NCI-H2196 (cell line): ENCODE results near the gene NOC4L.
A peak's percentile ranks its signal among the peaks of the same experiment; 100 is the strongest.
"Not testable (repeated sequence)": the region's sequence is repeated elsewhere in the genome, so short reads cannot be mapped to it uniquely, and the experiment has no call there.

Experiments
- DNase-seq: peaks from one replicate; lab custom pipeline; 2025; ENCODE audit not compliant: unreplicated experiment; lab: John Stamatoyannopoulos, UW

NOC4L gene

DNA sequence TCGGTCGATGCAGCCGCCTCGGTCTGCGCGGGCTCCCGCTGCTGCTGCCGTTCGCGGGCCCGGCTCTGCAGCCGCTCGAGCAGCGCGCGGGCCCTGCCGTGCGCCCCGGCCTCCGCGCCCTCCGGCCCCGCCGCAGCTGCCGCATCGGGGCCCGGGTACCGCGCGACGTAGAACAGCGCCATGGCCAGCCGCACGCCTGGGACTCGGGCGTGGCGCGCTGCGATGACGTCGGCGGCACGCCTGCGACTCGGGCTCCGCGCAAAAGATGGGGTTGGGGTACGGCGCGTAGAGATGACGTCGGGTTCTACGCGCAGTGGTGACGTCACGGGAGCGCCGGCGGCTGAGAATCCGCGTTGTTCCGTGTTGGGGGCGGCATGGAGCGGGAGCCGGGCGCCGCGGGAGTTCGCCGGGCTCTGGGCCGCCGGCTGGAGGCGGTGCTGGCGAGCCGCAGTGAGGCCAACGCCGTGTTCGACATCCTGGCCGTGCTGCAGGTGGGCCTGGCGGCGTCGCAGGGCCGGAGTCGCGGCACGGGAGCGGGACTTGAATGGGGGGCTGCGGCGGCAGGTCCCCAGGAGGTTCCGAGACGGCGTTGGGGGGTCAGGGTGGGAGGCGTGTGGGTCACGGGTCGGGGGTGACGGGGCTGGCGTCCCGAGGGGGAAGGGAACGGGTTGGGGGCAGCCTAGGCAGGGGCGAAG is at the start of gene NOC4L, which contains the start of gene DDX51:
TSS of gene NOC4L (plus strand) at position 343 of the 695 bp plus-strand sequence. CDS start at position 375, 32 bp downstream.
TSS of gene DDX51 (minus strand) at position 205 of the 695 bp plus-strand sequence. CDS start at position 182, 23 bp downstream.
- DNase-seq, result peak; percentile 94

DNA sequence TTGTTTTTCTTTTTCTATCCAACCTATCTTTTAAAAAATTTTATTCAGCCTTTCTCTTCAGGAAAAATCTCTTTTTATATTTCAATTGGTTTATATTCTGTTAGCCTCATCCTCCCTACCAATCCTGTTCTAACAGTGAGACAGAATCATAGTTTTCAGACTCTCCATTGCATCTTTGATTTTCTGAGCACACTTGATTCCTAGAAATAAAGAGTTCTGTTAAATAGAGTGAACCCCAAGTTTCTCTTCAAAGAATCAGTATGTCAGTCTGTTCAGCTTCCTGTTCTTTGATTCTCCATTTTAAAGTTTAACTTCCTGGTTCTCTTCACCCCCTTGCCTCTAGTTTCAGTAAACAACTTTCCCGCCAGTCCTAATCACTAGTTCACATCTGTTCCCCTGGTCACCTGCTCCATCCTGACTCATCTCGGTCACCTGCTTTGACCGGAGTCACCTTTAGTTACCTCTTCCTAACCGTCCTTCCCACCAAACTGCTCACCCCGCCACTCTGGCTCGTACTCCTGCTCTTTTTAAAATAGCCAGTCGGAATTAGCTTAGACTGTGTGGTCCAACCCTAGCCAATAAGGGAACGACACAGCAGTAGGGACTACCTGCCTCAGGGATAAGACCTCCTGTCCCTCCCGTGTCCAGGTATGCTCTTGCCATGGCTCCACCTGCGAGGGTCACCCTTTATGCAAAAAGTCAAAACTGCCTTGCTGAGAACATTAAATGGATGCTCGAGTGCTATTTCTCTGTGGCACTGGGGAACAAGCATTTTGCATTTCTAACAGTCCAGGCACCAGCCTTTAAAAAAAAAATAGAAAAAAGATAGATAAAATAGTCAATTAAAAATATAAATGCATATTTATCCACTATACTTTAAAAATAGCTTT is 48.5 kb upstream of the NOC4L start:
- no peak for DNase-seq

DNA sequence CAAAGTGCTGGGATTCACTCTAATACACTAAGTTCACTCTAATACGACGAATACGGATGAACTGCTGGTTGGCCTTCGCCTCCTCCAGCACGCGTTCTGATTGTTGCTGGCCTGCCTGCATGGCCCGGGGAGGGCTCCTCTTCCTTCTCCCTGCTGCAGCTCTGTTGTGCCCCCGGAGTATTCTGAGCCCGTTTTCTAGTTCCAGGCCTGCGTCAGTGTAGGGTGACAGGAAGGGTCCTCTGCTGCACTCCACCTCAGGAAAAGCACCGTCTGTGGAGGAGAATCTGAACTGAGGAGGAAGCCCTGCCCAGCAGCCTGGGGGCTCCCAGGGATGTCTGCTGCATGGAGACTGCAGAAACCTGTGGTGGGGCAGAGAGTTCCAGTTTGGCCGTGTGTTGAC is 44.5 kb upstream of the NOC4L start:
- no peak for DNase-seq

DNA sequence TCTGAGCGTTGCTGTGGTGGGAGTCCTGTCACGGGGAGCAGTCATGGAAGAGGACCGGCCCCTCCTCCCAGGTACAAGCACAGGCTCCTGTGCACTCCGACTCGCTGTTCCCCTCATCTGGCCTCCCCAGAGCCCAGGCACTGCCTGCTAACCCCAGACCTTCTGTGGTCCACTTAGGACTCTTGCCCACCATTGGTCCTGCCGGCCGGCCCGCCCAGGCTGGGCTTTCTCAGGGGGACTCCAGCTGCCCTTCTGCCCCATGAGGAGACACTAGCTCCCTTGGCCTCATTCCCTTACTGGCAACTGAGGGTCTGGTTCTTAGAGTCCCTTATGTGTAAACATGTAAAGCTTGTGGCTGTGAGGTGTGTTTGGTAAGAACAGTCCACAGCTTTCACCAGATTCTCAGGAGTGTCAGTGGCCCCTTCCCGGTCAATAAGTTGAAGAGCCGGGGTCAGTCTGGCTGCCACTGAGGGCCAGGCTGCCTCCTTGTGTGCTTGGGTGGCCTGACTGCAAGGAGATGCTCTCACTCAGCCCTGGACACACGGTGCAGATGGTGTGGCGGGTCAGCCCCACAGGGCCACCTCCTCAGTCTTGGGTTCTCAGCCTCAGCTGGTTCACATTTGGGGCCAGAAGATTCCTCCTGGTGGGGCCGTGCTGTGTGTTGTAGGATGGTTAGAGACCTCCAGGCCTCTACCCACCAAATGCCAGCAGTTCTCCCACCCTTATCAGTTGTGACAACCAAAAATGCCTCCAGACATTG is 43.8 kb upstream of the NOC4L start:
- DNase-seq, result no peak

DNA sequence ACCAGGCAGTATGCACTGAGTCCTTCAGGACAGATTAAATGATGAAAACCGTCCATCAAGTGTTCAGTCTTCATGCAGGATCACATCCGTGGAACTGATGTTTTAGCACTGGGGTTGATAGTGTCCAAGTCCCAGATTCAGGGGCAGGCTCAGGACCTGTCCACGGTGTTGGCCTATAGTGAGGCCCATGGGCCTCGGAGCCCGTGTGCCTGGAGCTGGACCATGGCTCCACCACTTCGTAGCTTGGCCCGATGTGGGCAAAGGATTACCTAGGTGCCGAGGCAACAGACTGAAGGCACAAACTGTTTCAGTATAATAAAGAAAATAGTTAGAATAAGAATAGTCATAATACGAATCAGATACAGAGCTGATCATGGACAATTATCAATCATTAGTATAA is 42.0 kb upstream of the NOC4L start:
- DNase-seq, result no peak

DNA sequence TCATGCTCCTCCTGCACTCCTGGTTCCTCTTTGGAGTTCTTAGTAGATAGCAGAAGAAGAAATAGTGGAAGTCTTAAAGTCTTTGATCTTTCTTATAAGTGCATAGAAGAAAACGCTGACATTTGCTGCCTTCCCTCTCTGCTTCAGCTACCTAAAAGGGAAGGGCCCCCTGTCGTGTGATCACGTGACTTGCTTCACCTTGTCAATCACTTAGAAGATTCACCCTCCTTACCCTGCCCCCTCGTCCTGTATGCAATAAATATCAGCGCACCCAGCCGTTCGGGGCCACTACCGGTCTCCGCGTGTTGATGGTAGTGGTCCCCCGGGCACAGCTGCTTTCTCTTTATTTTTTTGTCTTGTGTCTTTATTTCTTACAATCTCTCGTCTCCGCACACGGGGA is 41.2 kb upstream of the NOC4L start:
- DNase-seq, result not testable (repeated sequence)

DNA sequence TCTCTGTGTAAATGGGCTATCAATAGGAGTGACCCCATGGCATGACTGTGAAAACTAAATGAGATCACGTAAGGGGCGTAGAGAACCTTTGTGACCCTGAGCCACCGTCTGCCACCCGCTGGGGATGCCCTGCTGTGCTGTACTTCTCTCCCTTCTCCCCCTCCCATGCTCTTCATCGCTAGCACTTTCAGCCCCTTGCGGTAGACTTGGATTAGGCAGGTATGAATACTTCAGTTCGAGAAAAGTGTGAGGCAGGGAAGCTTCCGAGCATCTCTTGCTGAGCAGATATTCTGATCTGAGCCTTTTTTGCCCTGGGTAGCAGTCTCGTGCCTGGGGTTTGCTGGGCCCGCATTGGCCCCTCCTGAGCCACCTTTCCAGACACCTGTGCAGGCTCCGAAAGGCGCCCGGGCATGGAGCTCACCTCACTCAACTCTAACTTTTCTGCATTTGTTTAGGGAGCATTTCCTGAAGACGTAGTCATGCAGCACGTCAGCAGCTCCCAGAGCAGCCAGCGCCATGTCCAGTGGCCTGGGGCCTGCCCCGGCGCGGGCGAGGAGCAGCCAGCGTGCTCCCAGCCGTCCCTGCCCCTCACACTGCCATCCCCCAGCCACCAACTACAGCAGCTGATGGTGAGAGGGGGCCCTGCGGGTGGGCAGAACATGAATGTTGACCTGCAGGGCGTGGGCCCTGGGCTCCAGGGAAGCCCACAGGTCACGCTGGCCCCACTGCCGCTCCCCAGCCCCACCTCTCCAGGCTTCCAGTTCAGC is 40.5 kb upstream of the NOC4L start:
- no peak for DNase-seq

DNA sequence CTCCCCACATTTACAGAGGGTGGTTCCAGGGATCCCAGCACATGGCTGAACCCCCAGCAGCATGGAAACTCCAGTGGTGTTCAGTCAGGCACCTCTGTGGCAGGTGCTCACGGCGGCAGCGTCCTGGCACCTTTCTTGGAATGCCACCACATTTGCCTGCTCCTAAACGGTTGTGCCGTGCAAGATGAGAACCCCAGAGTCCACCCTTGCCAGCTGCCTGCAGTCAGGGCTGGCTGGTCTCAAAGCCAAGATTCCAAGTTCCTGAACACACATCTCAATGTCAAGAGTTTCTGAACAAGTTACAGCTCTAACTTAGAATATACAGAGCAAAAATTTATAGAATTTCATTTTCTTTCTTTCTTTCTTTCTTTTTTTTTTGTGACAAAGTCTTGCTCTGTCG is 38.8 kb upstream of the NOC4L start:
- DNase-seq, result no peak

DNA sequence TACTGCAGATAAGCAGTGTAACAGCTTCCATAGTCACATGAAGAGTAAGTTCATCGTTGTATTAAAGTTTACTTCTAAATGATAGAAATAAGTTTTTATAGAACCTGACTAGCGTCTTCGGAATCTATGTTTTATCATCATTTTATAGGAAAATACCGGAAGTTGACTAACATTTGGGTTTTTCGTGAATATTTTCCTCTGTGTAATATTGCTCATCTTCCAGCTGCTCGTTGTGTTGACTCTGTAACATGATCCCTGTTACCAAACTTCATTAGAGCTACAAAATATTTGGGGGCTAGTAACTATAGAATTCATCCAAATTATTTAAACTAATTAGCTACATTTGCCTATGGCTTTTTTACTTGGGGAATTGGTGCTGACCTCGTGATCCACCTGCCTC is 37.3 kb upstream of the NOC4L start:
- no peak for DNase-seq

DNA sequence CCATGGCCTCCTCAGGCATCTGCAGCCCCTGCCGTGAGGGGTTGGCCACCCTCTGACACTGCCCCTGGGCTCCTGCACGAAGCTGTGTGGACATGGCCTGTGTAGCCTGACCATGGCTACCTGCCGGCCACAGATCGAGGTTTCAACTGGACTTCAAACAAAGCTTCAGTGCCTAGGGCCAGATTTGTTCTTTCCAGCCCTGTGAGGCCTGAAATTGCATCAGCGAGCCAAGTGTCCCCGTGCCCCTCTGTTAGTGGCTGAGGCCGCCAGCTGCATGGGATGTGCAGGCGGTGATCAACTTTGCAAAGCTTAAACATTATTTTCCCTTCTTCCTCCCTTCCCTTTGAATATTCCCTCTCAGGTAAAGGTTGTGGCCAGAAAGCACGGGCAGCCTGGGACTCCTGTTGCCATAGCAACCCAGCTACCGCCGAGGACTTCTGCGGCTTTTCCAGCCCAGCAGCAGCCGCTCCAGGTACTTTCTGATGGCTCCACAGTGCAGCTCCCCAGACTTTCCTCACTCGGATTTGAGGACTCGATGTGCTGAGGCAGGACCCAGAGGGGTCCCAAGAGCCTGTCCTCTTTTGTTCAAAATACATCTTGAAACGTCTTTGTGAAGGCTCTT is 35.9 kb upstream of the NOC4L start:
- DNase-seq, result peak; percentile 13

DNA sequence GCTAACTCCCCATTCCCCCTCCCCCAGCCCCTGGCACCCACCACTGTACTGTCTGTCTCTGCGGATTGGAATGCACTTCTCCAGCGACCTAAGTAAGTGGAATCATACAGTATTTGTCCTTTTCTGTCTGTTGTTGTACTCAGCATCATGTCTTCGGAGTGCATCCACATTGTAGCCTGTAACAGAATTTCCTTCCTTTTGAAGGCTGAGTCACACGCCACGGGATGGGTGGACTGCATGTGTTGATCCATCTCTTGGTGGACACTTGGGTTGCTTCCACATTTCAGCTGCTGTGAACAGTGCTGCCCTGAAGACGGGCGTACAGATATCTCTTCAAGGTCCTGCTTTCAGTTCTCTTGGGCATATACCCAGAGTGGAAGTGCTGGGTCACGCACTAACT is 34.5 kb upstream of the NOC4L start:
- DNase-seq, result no peak

DNA sequence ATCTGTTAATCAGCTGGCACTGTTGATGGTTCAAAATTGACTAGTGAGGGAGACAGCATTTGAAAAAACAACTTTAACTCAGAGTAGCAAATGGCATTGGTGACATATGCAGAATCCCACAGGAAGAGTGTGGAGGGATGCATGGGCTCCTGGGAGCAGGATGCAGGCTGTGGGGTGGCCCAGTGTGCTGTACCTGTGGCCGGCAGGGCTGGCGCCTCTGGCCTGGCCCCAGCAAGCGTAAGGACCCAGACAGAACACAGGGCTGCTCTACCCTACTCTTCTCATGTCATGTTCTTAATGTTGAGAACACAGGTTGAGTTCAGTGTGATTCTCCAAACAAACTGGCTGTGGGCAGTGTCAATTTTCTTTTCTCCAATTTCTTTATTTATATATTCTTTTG is 33.6 kb upstream of the NOC4L start:
- DNase-seq, result no peak

DNA sequence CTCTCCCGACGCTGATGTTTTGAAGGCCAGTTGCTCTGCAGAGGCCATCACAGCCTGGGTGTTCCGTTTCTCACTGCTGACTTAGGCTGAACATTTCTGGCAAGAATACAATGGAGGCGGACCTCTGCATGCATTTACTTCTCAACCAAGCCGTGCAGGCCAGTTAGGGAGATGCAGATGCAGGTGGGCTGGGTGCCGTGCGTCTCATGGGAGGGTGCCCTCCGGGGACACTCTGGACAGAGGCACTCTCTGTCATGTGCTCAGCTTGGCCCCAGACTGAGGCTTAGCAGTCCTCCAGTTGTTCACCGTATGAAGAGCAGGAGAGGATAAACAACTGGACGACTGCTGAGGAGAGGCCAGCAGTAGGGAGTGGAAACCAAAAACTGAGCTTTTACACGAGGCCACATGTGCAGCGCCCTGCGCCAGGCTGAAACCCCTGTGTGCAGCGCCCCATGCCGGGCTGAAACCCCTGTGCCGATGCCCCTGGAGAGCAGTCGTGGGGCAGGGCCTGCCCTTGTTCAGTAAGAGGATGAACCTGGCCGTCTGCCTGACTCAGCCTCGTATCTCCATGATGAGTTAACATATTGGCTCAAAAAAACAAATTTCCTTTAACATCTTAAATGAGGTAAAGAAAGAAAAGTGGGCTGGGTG is 32.5 kb upstream of the NOC4L start:
- DNase-seq, result no peak

DNA sequence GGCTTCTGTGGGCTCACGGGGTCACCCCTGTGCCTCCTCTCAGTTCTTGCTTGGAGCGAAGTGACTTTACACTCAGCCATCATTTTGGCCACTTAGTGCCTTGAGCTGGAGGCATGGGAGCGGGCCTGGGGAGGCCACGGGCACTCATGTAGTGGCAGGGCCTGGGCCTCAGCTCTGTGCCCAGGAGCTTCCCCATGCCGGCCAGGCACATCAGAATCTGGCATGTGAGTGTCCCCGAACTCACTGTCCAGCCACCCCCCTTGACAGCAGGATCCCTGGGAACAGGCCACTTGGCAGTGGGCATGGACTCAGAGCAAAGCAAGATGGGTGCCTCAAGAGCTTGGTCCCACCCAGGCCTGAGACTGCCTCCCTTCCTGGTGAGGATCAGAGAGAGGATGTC is 29.6 kb upstream of the NOC4L start:
- no peak for DNase-seq

DNA sequence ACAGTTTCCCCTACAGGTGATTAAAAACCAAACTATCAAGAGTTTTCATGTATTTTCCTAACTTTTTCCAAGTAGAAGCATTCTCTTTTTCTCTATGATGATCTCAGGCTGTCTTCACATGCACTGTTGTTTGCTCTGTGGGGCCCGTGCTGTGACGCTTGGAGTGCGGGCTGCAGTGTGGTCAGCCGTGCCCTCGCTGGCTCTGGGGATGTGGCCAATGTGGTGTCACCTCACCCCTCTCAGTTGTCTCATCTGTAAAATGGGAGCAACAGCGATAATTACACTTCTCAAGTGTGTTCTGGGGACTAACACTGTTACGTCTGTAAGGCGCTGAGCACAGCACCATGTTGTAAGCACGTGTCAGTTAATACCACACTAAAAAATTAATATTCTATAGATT is 28.8 kb upstream of the NOC4L start:
- no peak for DNase-seq

DNA sequence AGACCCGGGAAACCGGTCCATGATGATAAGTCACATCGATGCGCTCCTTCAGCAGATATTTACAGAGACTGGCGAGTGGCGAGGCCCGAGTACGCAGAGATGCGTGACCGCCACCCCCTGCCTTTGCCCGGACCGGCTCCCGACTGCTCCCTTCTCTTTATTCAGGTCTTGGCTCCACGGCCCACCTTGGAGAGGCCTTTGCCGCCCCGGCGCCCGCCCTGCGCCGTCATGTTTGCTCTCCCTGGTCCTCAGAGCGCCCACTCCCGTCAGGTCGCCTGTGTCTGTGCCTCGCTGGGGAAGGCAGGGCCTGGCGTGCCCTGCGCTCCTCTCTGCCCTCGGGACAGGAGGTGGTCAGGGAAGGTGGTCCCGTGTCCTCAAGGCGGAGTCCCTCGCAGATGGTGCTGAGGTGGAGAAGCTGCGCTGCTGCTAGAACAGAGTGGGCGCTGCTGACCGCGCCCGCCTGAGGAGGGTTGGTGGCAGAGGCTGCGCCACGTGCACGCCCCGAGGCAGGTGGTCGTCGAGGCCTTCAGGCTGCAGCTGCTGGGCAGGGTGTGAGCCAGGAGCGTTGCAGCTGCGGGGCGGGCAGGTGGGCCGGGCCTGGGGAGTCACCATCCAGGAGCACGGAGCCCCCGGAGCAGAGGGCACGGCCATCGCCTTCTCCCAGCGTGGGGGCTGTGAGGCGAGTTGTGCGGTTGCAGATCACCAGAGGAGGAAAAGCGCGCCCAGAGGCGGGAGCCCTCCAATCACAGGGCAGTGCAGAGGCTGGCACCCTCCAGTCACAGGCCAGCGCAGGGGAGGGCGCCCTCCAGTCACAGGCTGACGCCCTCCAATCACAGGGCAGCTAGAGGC is 27.3 kb upstream of the NOC4L start:
- DNase-seq, result no peak

DNA sequence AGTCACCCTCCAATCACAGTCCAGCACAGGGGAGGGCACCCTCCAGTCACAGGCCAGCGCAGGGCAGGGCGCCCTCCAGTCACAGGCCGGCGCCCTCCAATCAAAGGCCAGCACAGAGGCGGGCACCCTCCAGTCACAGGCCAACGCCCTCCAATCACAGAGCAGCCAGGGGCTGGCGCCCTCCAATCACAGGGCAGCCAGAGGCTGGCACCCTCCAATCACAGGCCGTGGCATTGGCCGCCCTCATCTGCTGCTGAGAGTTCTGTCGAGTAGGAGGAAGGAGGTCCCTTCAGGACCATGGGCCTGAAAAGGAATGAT is 26.7 kb upstream of the NOC4L start:
- DNase-seq, result peak; percentile 5

DNA sequence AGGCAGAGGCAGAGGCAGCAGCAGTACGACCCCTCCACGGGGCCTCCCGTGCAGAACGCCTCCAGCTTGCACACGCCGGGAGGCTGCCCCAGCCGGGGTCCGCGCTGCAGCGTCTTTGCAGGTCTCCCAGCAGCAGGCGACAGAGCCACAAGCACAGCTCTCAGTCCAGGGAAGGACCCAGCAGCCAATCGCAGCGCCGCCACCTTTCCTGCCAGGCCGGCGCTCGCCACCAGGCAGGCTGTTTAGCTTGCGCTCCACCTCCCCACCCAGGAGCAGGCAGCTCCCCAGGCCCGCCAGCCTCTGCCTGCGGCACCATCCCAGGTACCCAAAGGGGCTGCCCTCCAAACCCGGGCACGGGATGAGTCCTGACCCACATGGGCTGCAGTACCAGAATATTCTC is 25.4 kb upstream of the NOC4L start:
- no peak for DNase-seq

DNA sequence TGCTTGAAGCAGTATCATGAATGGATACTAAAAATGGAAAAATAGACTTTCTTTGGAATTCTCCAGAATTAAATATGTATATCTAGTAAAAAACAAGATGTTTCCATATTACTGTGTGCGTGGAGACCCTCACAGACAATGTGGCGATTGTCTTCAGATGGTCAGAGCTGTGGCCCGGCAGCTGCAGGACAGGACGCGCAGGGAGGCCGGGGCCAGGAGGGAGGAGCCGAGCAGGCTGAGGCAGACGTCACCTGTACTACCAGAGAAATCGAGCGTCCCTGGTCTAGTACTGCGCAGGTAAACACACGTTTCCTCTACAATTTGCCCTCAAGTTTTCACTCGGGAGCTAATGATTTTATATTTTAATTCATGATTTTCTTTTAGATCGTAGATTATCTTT is 23.0 kb upstream of the NOC4L start:
- no peak for DNase-seq
